K562 (cell line): ENCODE data around the gene RPL29. TPM values are rescaled to one million over a fixed set of nuclear protein-coding genes. Genes with fewer than 3 reads are reported as not detected.

ENCODE experiments used
- BCLAF1 ChIP-seq, 2 experiments: fragments of 450-650 bp in 1 of 2; IDR thresholded peaks; 2 replicates each; pipeline ENCODE4 v1.6.1; 2011 to 2017; ENCODE audit warnings: low read depth in 2 of 2, antibody characterized with exemption in 1 of 2, borderline replicate concordance in 1 of 2, low read length in 1 of 2, mild to moderate bottlenecking in 1 of 2, mixed read lengths in 1 of 2; ENCODE audit not compliant: control insufficient read depth in 1 of 2
- CC2D1A ChIP-seq: fragments of 450-650 bp; IDR thresholded peaks from 2 replicates; pipeline ENCODE4 v1.6.1; 2017; ENCODE audit warnings: mild to moderate bottlenecking
- CREB5 ChIP-seq: fragments of 250-450 bp; sonication (Bioruptor Pico); IDR thresholded peaks from 2 replicates; pipeline ENCODE4 v1.5.0; 2020; ENCODE audit warnings: mild to moderate bottlenecking
- PYGO2 ChIP-seq: fragments of 450-650 bp; IDR thresholded peaks from 2 replicates; pipeline ENCODE4 v1.6.1; 2016; ENCODE audit warnings: mild to moderate bottlenecking, missing genetic modification characterization, moderate library complexity, missing compliant biosample characterization
- ZC3H11A ChIP-seq: IDR thresholded peaks from 2 replicates; pipeline ENCODE4 v1.6.1; 2012; ENCODE audit warnings: low read depth, low read length, improper control_type of control experiment
- polyA plus RNA-seq, 8 experiments: library from polyadenylated mRNA; depleted of rRNA in 4 of 8; stranded (reverse) in 5 of 8; unstranded in 3 of 8; fragments of >200 nt; fragmentation: Nextera tagmentation in 2 of 8; fragmentation: Illumina TruSeq in 1 of 8; extraction: Ambion mirVana in 2 of 8; extraction: Trizol in 1 of 8; gene quantifications; 2 replicates each; pipeline versions ENCODE4 v1.2.1 to v1.2.3, GENCODE V29; 2011 to 2014; ENCODE audit warnings: inconsistent platforms in 1 of 8, missing spikeins in 1 of 8
- total RNA-seq, 7 experiments: library from RNA; depleted of rRNA in 6 of 7; stranded (reverse); fragments of >200 nt in 6 of 7; fragmentation: Illumina TruSeq in 2 of 7; extraction: Trizol in 2 of 7; gene quantifications; 2 replicates each; pipeline versions ENCODE4 v1.2.1 to v1.2.3, GENCODE V29; 2011 to 2021; ENCODE audit warnings: low replicate concordance in 1 of 7
- TF ChIP-seq, protein P1 (sequence below), 2 experiments: fragments of 450-650 bp; IDR thresholded peaks; 2 replicates each; pipeline ENCODE4 v1.6.1; 2016; ENCODE audit warnings: mild to moderate bottlenecking in 2 of 2, borderline replicate concordance in 1 of 2, low read depth in 1 of 2, moderate library complexity in 1 of 2
- TF ChIP-seq, protein P2 (sequence below), 2 experiments: fragments of 200-800 bp in 1 of 2; sonication (Bioruptor generic) in 1 of 2; sonication (generic) in 1 of 2; formaldehyde crosslinking in 1 of 2; IDR thresholded peaks in 1 of 2; conservative IDR thresholded peaks in 1 of 2; 2 replicates each; pipeline versions ENCODE4 v1.5.0 to v1.6.1; 2016 to 2020; ENCODE audit warnings: missing compliant biosample characterization in 1 of 2, missing genetic modification characterization in 1 of 2, missing genetic modification reagents in 1 of 2
- TF ChIP-seq, protein P3 (sequence below): fragments of 450-650 bp; formaldehyde crosslinking; IDR thresholded peaks from 2 replicates; pipeline ENCODE4 v1.4.0; 2020; ENCODE audit warnings: mild to moderate bottlenecking

RPL29 gene
- total and polyA plus RNA-seq, 9 of the 15 experiments (the other 6 are each of a cell fraction or from before 2014, with no cell fraction given): 568 to 1,475 (median 1,104) TPM

- peak; percentile 81; the same call in 1 of the 2 replicates for TF ChIP-seq ZC3H11A
- peak in 1 of 2 experiments; percentile 82; a peak in 1 of 4 replicates for TF ChIP-seq BCLAF1 (IDR thresholded peaks at IDR 0.05; ENCODE audit: borderline replicate concordance in 1 of 2, control insufficient read depth in 1 of 2, low read depth in 2 of 2, low read length in 1 of 2)
- TF ChIP-seq, protein P1, sequence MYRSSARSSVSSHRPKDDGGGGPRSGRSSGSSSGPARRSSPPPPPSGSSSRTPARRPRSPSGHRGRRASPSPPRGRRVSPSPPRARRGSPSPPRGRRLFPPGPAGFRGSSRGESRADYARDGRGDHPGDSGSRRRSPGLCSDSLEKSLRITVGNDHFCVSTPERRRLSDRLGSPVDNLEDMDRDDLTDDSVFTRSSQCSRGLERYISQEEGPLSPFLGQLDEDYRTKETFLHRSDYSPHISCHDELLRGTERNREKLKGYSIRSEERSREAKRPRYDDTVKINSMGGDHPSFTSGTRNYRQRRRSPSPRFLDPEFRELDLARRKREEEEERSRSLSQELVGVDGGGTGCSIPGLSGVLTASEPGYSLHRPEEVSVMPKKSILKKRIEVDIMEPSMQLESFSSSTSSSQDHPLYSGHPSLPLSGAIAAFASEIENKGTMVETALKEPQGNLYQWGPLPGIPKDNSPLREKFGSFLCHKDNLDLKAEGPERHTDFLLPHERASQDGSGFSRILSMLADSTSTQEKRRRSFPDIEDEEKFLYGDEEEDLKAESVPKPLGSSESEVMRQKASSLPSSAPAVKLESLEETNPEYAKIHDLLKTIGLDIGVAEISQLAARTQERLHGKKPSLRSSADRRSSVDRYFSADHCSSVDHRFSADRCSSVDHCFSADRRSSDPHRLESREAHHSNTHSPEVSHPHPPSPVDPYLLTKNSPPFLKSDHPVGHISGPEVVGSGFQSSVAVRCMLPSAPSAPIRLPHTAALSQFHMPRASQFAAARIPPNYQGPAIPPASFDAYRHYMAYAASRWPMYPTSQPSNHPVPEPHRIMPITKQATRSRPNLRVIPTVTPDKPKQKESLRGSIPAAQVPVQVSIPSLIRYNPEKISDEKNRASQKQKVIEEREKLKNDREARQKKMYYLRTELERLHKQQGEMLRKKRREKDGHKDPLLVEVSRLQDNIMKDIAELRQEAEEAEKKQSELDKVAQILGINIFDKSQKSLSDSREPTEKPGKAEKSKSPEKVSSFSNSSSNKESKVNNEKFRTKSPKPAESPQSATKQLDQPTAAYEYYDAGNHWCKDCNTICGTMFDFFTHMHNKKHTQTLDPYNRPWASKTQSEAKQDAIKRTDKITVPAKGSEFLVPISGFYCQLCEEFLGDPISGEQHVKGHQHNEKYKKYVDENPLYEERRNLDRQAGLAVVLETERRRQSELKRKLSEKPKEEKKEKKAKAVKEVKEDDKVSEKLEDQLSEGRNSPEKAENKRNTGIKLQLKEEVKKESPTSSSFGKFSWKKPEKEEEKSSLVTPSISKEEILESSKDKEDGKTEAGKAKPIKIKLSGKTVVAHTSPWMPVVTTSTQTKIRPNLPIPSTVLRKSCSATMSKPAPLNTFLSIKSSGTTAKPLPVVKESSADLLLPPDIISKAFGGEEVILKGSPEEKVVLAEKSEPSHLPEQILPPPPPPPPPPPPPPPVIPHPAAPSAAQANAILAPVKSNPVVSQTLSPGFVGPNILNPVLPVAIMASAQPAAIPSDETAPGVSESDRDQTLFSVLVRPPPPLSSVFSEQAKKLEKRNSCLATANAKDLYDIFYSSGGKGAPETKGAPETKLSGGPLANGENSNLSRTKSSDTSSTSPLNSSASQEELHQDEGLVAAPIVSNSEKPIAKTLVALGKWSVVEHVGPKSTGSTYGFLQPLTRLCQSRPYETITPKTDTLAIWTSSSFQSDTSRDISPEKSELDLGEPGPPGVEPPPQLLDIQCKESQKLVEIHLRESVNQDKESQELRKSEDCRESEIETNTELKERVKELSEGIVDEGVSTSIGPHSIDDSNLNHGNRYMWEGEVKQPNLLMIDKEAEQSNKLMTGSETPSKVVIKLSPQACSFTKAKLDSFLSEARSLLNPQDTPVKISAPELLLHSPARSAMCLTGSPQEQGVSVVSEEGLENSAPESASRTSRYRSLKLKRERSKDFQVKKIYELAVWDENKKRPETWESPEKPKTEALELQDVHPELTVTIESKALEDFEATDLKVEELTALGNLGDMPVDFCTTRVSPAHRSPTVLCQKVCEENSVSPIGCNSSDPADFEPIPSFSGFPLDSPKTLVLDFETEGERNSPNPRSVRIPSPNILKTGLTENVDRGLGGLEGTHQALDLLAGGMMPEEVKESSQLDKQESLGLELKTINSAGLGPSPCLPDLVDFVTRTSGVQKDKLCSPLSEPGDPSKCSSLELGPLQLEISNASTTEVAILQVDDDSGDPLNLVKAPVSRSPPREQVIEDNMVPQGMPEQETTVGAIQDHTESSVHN (IDR thresholded peaks at IDR 0.05; ENCODE audit: borderline replicate concordance in 1 of 2, low read depth in 1 of 2): peak in 1 of 2 experiments; percentile 91; a peak in 2 of 4 replicates
- TF ChIP-seq CREB5 (CRISPR knock-in tag): no peak
- TF ChIP-seq, protein P2, sequence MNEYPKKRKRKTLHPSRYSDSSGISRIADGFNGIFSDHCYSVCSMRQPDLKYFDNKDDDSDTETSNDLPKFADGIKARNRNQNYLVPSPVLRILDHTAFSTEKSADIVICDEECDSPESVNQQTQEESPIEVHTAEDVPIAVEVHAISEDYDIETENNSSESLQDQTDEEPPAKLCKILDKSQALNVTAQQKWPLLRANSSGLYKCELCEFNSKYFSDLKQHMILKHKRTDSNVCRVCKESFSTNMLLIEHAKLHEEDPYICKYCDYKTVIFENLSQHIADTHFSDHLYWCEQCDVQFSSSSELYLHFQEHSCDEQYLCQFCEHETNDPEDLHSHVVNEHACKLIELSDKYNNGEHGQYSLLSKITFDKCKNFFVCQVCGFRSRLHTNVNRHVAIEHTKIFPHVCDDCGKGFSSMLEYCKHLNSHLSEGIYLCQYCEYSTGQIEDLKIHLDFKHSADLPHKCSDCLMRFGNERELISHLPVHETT (CRISPR knock-in tag; conservative IDR thresholded peaks at IDR 0.05 in 1 of 2, IDR thresholded peaks at IDR 0.05 in 1 of 2): peak in 1 of 2 experiments; percentile 89; a peak in 1 of 4 replicates
- TF ChIP-seq, protein P3, sequence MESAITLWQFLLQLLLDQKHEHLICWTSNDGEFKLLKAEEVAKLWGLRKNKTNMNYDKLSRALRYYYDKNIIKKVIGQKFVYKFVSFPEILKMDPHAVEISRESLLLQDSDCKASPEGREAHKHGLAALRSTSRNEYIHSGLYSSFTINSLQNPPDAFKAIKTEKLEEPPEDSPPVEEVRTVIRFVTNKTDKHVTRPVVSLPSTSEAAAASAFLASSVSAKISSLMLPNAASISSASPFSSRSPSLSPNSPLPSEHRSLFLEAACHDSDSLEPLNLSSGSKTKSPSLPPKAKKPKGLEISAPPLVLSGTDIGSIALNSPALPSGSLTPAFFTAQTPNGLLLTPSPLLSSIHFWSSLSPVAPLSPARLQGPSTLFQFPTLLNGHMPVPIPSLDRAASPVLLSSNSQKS (CRISPR knock-in tag): no peak
- peak; percentile 35; the same call in 1 of the 2 replicates for TF ChIP-seq CC2D1A
- TF ChIP-seq PYGO2 (tag): no peak
Observed at GRCh38 chr3:51995346-51996163, at the start of gene RPL29 (continued).
